SK-N-SH treated with all-trans-retinoic acid at 6 μM for 48 hours (cell line): Measurements from ENCODE around the gene PLXNA4.

Source experiments
- ATAC-seq: fragments of 200-7000 bp; cut with Tn5 transposase; 3 replicates; pipeline ENCODE4 v1.9.1; 2020; ENCODE audit warnings: mild to moderate bottlenecking, moderate library complexity
- BACH2 ChIP-seq: fragments of 250-450 bp; sonication (Bioruptor Pico); IDR thresholded peaks from 2 replicates; pipeline ENCODE4 v1.9.0; 2021; ENCODE audit warnings: mild to moderate bottlenecking, borderline replicate concordance
- CREB5 ChIP-seq: fragments of 250-450 bp; sonication (Bioruptor Pico); IDR thresholded peaks from 2 replicates; pipeline ENCODE4 v1.5.1; 2020; ENCODE audit warnings: low read depth, mild to moderate bottlenecking, moderate library complexity
- CSDC2 ChIP-seq: fragments of 250-450 bp; sonication (Bioruptor Pico); IDR thresholded peaks from 2 replicates; pipeline ENCODE4 v1.5.0; 2020; ENCODE audit warnings: mild to moderate bottlenecking, moderate library complexity
- CSRNP3 ChIP-seq: fragments of 250-450 bp; sonication (Bioruptor Pico); IDR thresholded peaks from 2 replicates; pipeline ENCODE4 v1.5.1; 2021; ENCODE audit warnings: mild to moderate bottlenecking, moderate library complexity
- ESRRG ChIP-seq: fragments of 250-450 bp; sonication (Bioruptor Pico); IDR thresholded peaks from 2 replicates; pipeline ENCODE4 v1.6.1; 2021; ENCODE audit warnings: mild to moderate bottlenecking
- GLIS3 ChIP-seq: fragments of 250-450 bp; sonication (Bioruptor Pico); IDR thresholded peaks from 2 replicates; pipeline ENCODE4 v1.5.0; 2020; ENCODE audit warnings: mild to moderate bottlenecking, moderate library complexity
- ISL1 ChIP-seq: fragments of 250-450 bp; sonication (Bioruptor Pico); IDR thresholded peaks from 2 replicates; pipeline ENCODE4 v2.1.2; 2022; ENCODE audit warnings: mild to moderate bottlenecking, moderate library complexity
- PATZ1 ChIP-seq: fragments of 250-450 bp; sonication (Bioruptor Pico); IDR thresholded peaks from 2 replicates; pipeline ENCODE4 v1.8.0; 2020; ENCODE audit warnings: mild to moderate bottlenecking, moderate library complexity, borderline replicate concordance
- POU6F1 ChIP-seq: fragments of 250-450 bp; sonication (Bioruptor Pico); IDR thresholded peaks from 2 replicates; pipeline ENCODE4 v1.8.0; 2021; ENCODE audit warnings: low read depth, mild to moderate bottlenecking, moderate library complexity, borderline replicate concordance
- PPARA ChIP-seq: fragments of 250-450 bp; sonication (Bioruptor Pico); IDR thresholded peaks from 2 replicates; pipeline ENCODE4 v1.5.0; 2020; ENCODE audit warnings: mild to moderate bottlenecking, borderline replicate concordance
- RARB ChIP-seq: fragments of 250-450 bp; sonication (Bioruptor Pico); IDR thresholded peaks from 2 replicates; pipeline ENCODE4 v1.8.0; 2021; ENCODE audit warnings: mild to moderate bottlenecking, moderate library complexity
- SNAI2 ChIP-seq: fragments of 250-450 bp; sonication (Bioruptor Pico); IDR thresholded peaks from 2 replicates; pipeline ENCODE4 v1.5.0; 2020; ENCODE audit warnings: mild to moderate bottlenecking, moderate library complexity
- TCF4 ChIP-seq: fragments of 250-450 bp; sonication (Bioruptor Pico); IDR thresholded peaks from 2 replicates; pipeline ENCODE4 v1.8.0; 2021; ENCODE audit warnings: mild to moderate bottlenecking, moderate library complexity, borderline replicate concordance
- TOX ChIP-seq: fragments of 250-450 bp; sonication (Bioruptor Pico); IDR thresholded peaks from 2 replicates; pipeline ENCODE4 v1.8.0; 2021; ENCODE audit warnings: mild to moderate bottlenecking, moderate library complexity, borderline replicate concordance
- TSHZ2 ChIP-seq: fragments of 250-450 bp; sonication (Bioruptor Pico); IDR thresholded peaks from 2 replicates; pipeline ENCODE4 v1.5.0; 2020; ENCODE audit warnings: mild to moderate bottlenecking, moderate library complexity
- ZC3H10 ChIP-seq: fragments of 250-450 bp; sonication (Bioruptor Pico); IDR thresholded peaks from 2 replicates; pipeline ENCODE4 v1.5.1; 2021; ENCODE audit warnings: mild to moderate bottlenecking, moderate library complexity
- ZFP3 ChIP-seq: fragments of 250-450 bp; sonication (Bioruptor Pico); IDR thresholded peaks from 2 replicates; pipeline ENCODE4 v1.5.0; 2020; ENCODE audit warnings: mild to moderate bottlenecking, moderate library complexity
- ZFP30 ChIP-seq: fragments of 450-650 bp; formaldehyde crosslinking; IDR thresholded peaks from 2 replicates; pipeline ENCODE4 v1.5.0; 2022; ENCODE audit warnings: mild to moderate bottlenecking, moderate library complexity
- ZNF565 ChIP-seq: fragments of 450-650 bp; formaldehyde crosslinking; conservative IDR thresholded peaks from 2 replicates; pipeline ENCODE4 v1.5.0; 2020; ENCODE audit warnings: low read depth, mild to moderate bottlenecking, moderate library complexity
- ZNF70 ChIP-seq: fragments of 450-650 bp; formaldehyde crosslinking; IDR thresholded peaks from 2 replicates; pipeline ENCODE4 v1.5.0; 2020; ENCODE audit warnings: mild to moderate bottlenecking, moderate library complexity
- ZNF8 ChIP-seq: fragments of 450-650 bp; formaldehyde crosslinking; IDR thresholded peaks from 2 replicates; pipeline ENCODE4 v1.5.0; 2020; ENCODE audit warnings: mild to moderate bottlenecking, moderate library complexity

The PLXNA4 gene

GRCh38 chr7:132560825-132561529, 15.3 kb downstream of the PLXNA4 start:
- TF ChIP-seq POU6F1 = no peak
- no peak for TF ChIP-seq SNAI2 (CRISPR knock-in tag)
- no peak for TF ChIP-seq ESRRG (CRISPR knock-in tag)
- TF ChIP-seq GLIS3 = no peak
- TF ChIP-seq ZNF565 (CRISPR knock-in tag) = no peak
- no peak for TF ChIP-seq TOX (CRISPR knock-in tag)
- TF ChIP-seq CREB5 (CRISPR knock-in tag) = no peak
- no peak for TF ChIP-seq TCF4 (CRISPR knock-in tag)
- no peak for TF ChIP-seq ZNF70 (CRISPR knock-in tag)
- no peak for TF ChIP-seq ISL1 (CRISPR knock-in tag)
- TF ChIP-seq CSDC2 (CRISPR knock-in tag) = no peak
- no peak for TF ChIP-seq ZFP30 (CRISPR knock-in tag)
- TF ChIP-seq ZNF8 = no peak
- TF ChIP-seq TSHZ2 (CRISPR knock-in tag) = no peak
- no peak for TF ChIP-seq ZC3H10
- TF ChIP-seq PPARA (CRISPR knock-in tag) = no peak
- TF ChIP-seq ZFP3 = no peak
- TF ChIP-seq PATZ1 (CRISPR knock-in tag) = no peak
- TF ChIP-seq RARB (CRISPR knock-in tag) = no peak
- ATAC-seq = peak; percentile 62

GRCh38 chr7:132560105-132560504, 16.2 kb downstream of the PLXNA4 start:
- no peak for TF ChIP-seq PATZ1 (CRISPR knock-in tag)
- TF ChIP-seq ZC3H10 = no peak
- TF ChIP-seq ZFP3 = no peak
- TF ChIP-seq CSDC2 (CRISPR knock-in tag) = no peak
- no peak for TF ChIP-seq ZNF565 (CRISPR knock-in tag)
- ATAC-seq = 0 out of 3 replicates have a peak, but pooled peaks have one; percentile 13

GRCh38 chr7:132558815-132559214, 17.5 kb downstream of the PLXNA4 start:
- TF ChIP-seq TSHZ2 (CRISPR knock-in tag) = no peak
- no peak for TF ChIP-seq CSRNP3 (CRISPR knock-in tag)
- no peak for TF ChIP-seq ESRRG (CRISPR knock-in tag)
- TF ChIP-seq BACH2 = no peak
- TF ChIP-seq PATZ1 (CRISPR knock-in tag) = no peak
- TF ChIP-seq ZFP3 = no peak
- no peak for TF ChIP-seq ZNF8
- TF ChIP-seq ZNF565 (CRISPR knock-in tag) = no peak
- no peak for ATAC-seq
